BJ (cell line): ENCODE data around the gene ZNF20. TPM values are rescaled to one million over a fixed set of nuclear protein-coding genes. Genes with fewer than 3 reads are reported as not detected.
A peak's percentile ranks its signal among the peaks of the same experiment; 100 is the strongest.

Experiments
- CTCF ChIA-PET: fragments of 350-600 bp; formaldehyde crosslinking; extraction: SDS; loops from one replicate; lab custom pipeline; 2021; ENCODE audit warnings: antibody characterized with exemption, inconsistent platforms; lab: Yijun Ruan, JAX
- POLR2A ChIA-PET: fragments of 300-600 bp; sonication (Branson Sonifier 250); formaldehyde crosslinking; extraction: SDS; loops from one replicate; lab custom pipeline; 2021; ENCODE audit warnings: antibody characterized with exemption; lab: Charles Lee
- DNase-seq: peaks from one replicate; pipeline ENCODE4 v3.0.0-alpha.2; 2011; ENCODE audit warnings: low read depth
- H3K27me3 ChIP-seq: 2 replicates; pipeline ENCODE4 v1.6.0; 2011; ENCODE audit warnings: low read length; ENCODE audit not compliant: control insufficient read depth, insufficient read depth
- H3K36me3 ChIP-seq: 2 replicates; pipeline ENCODE4 v1.5.1; 2011; ENCODE audit warnings: low read length; ENCODE audit not compliant: control insufficient read depth, insufficient read depth
- H3K4me3 ChIP-seq: 2 replicates; pipeline ENCODE4 v1.5.1; 2011; ENCODE audit warnings: low read depth, mild to moderate bottlenecking, control low read depth, low read length
- polyA plus RNA-seq: library from polyadenylated mRNA; depleted of rRNA; stranded (reverse); fragments of >200 nt; gene quantifications from 2 replicates; pipeline ENCODE4 v1.2.3, GENCODE V29; 2011
- TF ChIP-seq, protein P1 (sequence below): IDR thresholded peaks from 2 replicates; pipeline ENCODE4 v1.5.1; 2011; ENCODE audit warnings: low read depth, mild to moderate bottlenecking, control low read depth, inconsistent platforms, low read length, moderate library complexity; ENCODE audit not compliant: insufficient read depth

ZNF20 gene
- polyA plus RNA-seq, 1 experiment, result 2.1 TPM

DNA sequence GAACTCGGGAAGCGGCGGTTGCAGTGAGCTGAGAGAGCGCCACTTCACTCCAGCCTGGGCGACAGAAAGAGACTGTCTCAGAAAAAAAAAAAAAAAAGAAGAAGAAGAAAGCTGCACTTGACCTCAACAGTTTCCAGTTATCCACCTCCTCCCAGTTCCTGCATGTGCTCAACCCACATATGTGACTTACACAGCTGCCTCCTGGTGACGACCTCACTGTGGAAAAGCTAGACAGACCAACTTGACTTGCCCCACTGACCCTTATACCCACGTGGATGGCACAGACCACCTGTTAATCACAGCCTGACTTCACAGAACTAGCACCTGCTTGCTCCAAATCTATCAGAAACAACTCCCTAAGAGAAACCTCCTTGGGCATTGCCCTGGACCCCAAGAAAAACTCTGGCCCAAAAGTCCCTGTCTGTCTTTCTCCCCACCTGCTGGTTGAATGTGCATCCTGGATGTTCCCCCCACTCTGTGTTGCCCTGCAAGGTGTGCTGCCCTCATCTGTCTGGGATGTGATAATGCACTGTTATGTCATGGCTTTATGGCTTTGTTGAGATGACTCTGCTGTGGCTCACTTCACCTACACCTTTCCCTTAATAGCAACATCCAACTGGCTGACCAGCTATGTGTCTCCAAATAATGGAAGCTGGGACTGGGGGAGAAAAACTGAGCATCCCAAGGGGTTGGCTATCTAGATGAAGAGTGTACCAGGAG, 2.8 kb downstream of the ZNF20 start:
- Histone ChIP-seq H3K4me3 (no peak overlapping the region), H3K27me3 (no peaks in the 10 kb centered on the region), H3K36me3 (peaks cover 16% of the 10 kb centered on the region)
- CTCF ChIA-PET, result interaction anchor here (1.0 to 6.2 kb wide), 3 partner anchors 47 to 254 kb away, joined by 4 to 70 read pairs (median 4); no protein-coding TSS in a partner anchor
- POLR2A ChIA-PET, result no interaction called here
- DNase-seq, result no peak
- TF ChIP-seq, protein P1, sequence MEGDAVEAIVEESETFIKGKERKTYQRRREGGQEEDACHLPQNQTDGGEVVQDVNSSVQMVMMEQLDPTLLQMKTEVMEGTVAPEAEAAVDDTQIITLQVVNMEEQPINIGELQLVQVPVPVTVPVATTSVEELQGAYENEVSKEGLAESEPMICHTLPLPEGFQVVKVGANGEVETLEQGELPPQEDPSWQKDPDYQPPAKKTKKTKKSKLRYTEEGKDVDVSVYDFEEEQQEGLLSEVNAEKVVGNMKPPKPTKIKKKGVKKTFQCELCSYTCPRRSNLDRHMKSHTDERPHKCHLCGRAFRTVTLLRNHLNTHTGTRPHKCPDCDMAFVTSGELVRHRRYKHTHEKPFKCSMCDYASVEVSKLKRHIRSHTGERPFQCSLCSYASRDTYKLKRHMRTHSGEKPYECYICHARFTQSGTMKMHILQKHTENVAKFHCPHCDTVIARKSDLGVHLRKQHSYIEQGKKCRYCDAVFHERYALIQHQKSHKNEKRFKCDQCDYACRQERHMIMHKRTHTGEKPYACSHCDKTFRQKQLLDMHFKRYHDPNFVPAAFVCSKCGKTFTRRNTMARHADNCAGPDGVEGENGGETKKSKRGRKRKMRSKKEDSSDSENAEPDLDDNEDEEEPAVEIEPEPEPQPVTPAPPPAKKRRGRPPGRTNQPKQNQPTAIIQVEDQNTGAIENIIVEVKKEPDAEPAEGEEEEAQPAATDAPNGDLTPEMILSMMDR, result no peak

DNA sequence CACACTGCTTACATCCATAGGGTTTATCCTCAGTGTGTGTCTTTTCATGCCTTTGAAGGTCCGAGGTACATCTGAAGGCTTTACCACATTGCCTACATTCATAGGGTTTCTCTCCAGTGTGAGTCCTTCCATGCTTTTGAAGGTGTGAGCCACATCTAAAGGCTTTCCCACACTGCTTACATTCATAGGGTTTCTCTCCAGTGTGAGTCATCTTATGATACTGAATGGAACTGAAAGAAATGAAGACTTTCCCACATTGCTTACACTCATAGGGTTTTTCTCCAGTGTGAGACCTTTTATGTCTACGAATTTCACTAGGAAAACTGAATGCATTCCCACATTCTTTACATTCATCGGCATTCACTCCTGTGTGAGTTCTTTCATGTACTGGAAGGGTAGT, 7.1 kb downstream of the ZNF20 start:
- TF ChIP-seq, protein P1, result no peak
- ChIA-PET POLR2A (no interaction called here), CTCF (interaction anchor here (0.8 kb wide), 1 partner anchor 11 kb away, joined by 3 read pairs; no protein-coding TSS in a partner anchor)
- H3K36me3 ChIP-seq, result peaks cover 18% of the 10 kb centered on the region
- H3K27me3 ChIP-seq, result no peaks in the 10 kb centered on the region
- no peak overlapping the region for H3K4me3 ChIP-seq
- no peak for DNase-seq

DNA sequence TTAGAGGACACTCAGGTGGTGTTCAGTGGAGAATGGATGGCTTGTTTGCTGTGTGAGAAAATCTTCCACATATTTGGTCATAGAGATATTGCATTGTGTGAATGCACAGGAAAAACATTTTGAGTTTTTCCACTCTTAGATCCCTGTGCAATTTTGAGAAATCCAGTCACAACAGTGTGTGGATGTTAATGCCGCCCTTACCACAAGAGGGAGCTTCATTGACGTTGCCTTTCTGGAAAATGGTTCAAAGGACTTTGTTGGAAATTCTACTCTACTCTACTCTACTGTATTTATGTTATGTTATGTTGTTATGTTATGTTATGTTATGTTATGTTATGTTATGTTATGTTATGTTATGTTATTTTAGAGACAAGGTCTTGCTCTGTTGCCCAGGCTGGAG, 13.4 kb downstream of the ZNF20 start:
- H3K36me3 ChIP-seq, result no peaks in the 10 kb centered on the region
- ChIA-PET CTCF (interaction anchor here (0.8 to 1.4 kb wide), 4 partner anchors 11 to 30 kb away, joined by 3 to 5 read pairs (median 4); partner anchors contain the start of gene ZNF20), POLR2A (no interaction called here)
- DNase-seq, result no peak
- no peaks in the 10 kb centered on the region for H3K27me3 ChIP-seq
- H3K4me3 ChIP-seq, result no peak overlapping the region
- TF ChIP-seq, protein P1, result peak; percentile 43

DNA sequence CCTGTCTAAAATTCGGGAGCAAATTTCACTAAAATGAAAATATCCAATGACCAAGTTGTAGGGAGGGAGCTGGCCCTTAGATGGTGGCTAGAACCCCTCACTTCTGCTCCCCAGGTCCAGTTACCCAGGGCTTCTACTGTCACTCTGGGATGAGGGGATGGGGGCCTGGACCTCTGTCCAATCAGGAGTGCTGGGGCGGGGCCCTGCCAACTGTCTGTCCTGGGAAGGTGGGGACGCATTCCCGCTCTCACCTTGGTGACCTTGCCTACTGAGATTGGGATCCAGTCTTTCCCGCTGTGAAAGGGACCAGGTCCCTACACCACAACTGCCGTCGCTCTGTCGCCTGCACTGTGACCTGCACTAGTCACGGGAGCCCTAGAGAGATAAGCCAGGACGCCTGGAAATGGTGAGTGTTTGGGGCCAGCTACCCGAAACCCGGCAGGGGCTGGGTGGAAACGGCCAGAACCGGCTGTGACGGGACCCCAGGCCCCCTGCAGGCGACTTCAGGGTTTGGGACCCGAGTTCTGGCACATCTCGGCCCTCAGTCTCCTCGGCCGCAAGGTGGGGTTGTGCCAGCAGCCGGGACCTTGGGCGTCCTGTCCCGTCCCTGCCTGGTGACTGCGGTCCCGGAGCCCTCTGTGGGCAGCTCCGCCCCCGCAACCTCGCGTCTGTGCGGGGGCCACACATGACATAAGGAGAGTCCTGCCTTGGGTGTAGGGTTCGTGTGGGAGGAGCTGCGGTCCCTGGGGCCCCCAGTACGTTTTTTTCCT, 22.8 kb downstream of the ZNF20 start:
- ChIA-PET POLR2A (no interaction called here), CTCF (interaction anchor here (0.9 to 1.5 kb wide), 2 partner anchors 10 to 23 kb away, joined by 3 to 4 read pairs; partner anchors contain the start of gene ZNF20)
- H3K4me3 ChIP-seq, result no peak overlapping the region
- H3K36me3 ChIP-seq, result no peaks in the 10 kb centered on the region
- TF ChIP-seq, protein P1, result no peak
- no peak for DNase-seq
- H3K27me3 ChIP-seq, result no peaks in the 10 kb centered on the region

DNA sequence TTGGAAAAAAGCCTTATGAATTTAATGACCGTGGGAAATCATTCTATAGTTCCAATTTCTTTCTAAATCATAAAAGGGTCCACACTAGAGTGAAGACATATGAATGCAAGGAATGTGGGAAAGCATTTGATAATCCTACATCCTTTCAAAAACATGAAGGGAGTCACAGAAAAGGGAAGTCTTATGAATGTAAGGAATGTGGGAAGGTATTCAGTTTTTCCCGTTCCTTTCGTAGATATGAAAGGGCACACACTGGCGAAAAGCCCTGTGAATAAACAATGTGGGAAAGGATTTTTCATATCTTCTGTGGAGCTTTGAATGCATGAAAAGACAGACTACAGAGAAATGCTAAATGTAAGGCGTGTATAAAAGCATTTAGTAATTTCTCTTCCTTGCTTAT, 27.0 kb downstream of the ZNF20 start:
- Histone ChIP-seq H3K4me3 (no peak overlapping the region), H3K27me3 (no peaks in the 10 kb centered on the region), H3K36me3 (peaks cover 3% of the 10 kb centered on the region; the same call in 1 of the 2 replicates)
- no peak for DNase-seq
- TF ChIP-seq, protein P1, result no peak
- CTCF ChIA-PET, result interaction anchor here (1.1 kb wide), 1 partner anchor 28 kb away, joined by 3 read pairs; no protein-coding TSS in a partner anchor
- POLR2A ChIA-PET, result no interaction called here
